ENCODE measurements around the gene HBS1L. TPM values are rescaled to one million over a fixed set of nuclear protein-coding genes. Genes with fewer than 3 reads are reported as not detected.

Gene HBS1L
- total RNA-seq, 1 donor from 2014 or later, result 97.5 TPM

- Histone ChIP-seq H3K36me3 (ENCODE audit: control insufficient read depth, insufficient read depth, low read length) (no peaks in the 10 kb centered on the region), H3K27me3 (ENCODE audit: control insufficient read depth, insufficient read depth, low read length) (no peaks in the 10 kb centered on the region), H3K4me3 (ENCODE audit: low read depth, low read length) (no peak overlapping the region)
- no peak for DNase-seq (ENCODE audit: low read depth)
- TF ChIP-seq, protein P1, sequence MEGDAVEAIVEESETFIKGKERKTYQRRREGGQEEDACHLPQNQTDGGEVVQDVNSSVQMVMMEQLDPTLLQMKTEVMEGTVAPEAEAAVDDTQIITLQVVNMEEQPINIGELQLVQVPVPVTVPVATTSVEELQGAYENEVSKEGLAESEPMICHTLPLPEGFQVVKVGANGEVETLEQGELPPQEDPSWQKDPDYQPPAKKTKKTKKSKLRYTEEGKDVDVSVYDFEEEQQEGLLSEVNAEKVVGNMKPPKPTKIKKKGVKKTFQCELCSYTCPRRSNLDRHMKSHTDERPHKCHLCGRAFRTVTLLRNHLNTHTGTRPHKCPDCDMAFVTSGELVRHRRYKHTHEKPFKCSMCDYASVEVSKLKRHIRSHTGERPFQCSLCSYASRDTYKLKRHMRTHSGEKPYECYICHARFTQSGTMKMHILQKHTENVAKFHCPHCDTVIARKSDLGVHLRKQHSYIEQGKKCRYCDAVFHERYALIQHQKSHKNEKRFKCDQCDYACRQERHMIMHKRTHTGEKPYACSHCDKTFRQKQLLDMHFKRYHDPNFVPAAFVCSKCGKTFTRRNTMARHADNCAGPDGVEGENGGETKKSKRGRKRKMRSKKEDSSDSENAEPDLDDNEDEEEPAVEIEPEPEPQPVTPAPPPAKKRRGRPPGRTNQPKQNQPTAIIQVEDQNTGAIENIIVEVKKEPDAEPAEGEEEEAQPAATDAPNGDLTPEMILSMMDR (IDR thresholded peaks at IDR 0.05; ENCODE audit: insufficient read depth, low read length, poor library complexity, severe bottlenecking), result no peak
Observed at GRCh38 chr6:135095716-135096115, 41.1 kb upstream of the HBS1L start.

DNA sequence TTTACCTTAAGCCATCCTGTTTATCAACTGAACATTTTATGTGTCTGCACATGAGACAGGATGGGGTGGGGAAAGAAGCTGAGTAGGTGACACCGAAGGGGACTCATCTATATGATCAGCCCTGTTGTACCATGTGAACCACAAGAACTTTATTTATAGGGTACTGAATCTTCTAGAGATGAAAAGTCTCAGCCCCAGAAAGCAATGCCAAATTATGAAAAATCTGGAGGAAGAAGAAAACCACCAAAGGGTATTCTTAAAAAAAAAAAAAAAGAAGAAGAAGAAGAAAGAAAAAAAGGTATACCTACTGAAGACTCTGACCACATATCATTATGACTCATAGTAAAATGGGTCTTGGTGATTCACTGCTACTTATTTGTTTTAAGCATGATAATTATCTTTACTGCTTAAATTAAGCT lies 39.8 kb upstream of the HBS1L start:
- DNase-seq (ENCODE audit: low read depth), result peak; percentile 9
- no peak overlapping the region for H3K4me3 ChIP-seq (ENCODE audit: low read depth, low read length)
- TF ChIP-seq, protein P1 (IDR thresholded peaks at IDR 0.05; ENCODE audit: insufficient read depth, low read length, poor library complexity, severe bottlenecking), result no peak
- H3K27me3 ChIP-seq (ENCODE audit: control insufficient read depth, insufficient read depth, low read length), result no peaks in the 10 kb centered on the region
- H3K36me3 ChIP-seq (ENCODE audit: control insufficient read depth, insufficient read depth, low read length), result no peaks in the 10 kb centered on the region

GRCh38 chr6:135093578-135093977 lies 39.0 kb upstream of the HBS1L start:
- TF ChIP-seq, protein P1 (IDR thresholded peaks at IDR 0.05; ENCODE audit: insufficient read depth, low read length, poor library complexity, severe bottlenecking), result no peak
- no peaks in the 10 kb centered on the region for H3K36me3 ChIP-seq (ENCODE audit: control insufficient read depth, insufficient read depth, low read length)
- H3K27me3 ChIP-seq (ENCODE audit: control insufficient read depth, insufficient read depth, low read length), result no peaks in the 10 kb centered on the region
- H3K4me3 ChIP-seq (ENCODE audit: low read depth, low read length), result no peak overlapping the region
- DNase-seq (ENCODE audit: low read depth), result no peak

DNA sequence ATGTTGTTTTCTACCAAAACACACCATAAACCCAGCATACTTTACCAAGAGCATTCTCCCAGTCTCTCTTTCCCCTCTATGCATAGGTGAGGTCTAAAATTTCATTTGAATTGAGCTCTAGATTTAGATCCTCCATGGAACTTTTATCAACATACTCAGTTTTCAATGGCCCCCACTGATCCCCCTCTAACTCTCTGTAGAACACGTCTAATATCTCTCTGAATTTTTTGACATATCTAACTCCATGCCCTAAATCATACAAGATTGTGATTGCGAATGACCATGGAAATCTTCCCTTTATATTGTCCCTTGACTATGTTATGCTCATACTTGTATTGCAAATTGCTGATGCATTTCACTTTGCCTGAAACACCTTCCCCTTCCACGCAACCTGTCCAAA lies 38.1 kb upstream of the HBS1L start:
- Histone ChIP-seq H3K36me3 (ENCODE audit: control insufficient read depth, insufficient read depth, low read length) (no peaks in the 10 kb centered on the region), H3K4me3 (ENCODE audit: low read depth, low read length) (no peak overlapping the region), H3K27me3 (ENCODE audit: control insufficient read depth, insufficient read depth, low read length) (no peaks in the 10 kb centered on the region)
- TF ChIP-seq, protein P1 (IDR thresholded peaks at IDR 0.05; ENCODE audit: insufficient read depth, low read length, poor library complexity, severe bottlenecking), result no peak
- no peak for DNase-seq (ENCODE audit: low read depth)

DNA sequence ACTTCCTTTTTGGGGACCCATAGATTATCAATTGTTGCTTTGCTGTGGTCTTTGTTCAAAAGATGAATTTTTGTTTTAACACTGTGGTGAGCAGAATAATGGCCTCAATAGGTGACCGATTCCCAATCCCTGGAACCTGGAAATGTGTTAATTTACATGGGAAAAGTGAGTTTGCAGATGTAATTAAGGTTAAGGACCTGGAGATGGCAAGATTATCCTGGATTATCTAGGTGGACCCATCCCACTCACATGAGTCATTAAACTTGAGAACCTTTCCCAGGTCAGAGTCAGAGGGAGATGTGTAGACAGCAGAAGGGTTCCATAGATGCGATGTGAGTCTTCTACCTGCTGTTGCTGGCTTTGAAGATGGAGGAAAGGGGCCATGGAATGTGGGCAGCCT lies 36.2 kb upstream of the HBS1L start:
- DNase-seq (ENCODE audit: low read depth), result no peak
- TF ChIP-seq, protein P1 (IDR thresholded peaks at IDR 0.05; ENCODE audit: insufficient read depth, low read length, poor library complexity, severe bottlenecking), result no peak
- H3K4me3 ChIP-seq (ENCODE audit: low read depth, low read length), result no peak overlapping the region
- no peaks in the 10 kb centered on the region for H3K27me3 ChIP-seq (ENCODE audit: control insufficient read depth, insufficient read depth, low read length)
- no peaks in the 10 kb centered on the region for H3K36me3 ChIP-seq (ENCODE audit: control insufficient read depth, insufficient read depth, low read length)

DNA sequence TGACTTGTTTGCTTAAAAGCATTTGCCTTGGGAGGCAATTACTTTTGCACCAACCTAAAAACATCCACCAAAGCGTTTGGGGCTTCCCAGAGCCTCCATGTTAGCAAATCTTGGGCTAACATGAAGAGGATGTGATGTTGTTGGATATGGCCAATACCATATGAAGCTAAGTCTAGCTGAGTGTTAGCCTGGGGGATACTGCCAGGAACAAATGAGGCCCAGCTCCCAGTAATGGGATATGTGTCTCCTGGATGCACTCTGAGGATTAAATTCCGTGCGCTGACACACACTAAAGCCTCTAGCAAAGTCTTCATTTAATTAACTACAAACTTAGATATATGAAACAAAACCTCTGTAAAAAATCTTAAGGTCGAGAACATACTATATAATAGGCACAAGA lies 35.3 kb upstream of the HBS1L start:
- Histone ChIP-seq H3K4me3 (ENCODE audit: low read depth, low read length) (no peak overlapping the region), H3K27me3 (ENCODE audit: control insufficient read depth, insufficient read depth, low read length) (no peaks in the 10 kb centered on the region), H3K36me3 (ENCODE audit: control insufficient read depth, insufficient read depth, low read length) (no peaks in the 10 kb centered on the region)
- DNase-seq (ENCODE audit: low read depth), result no peak
- TF ChIP-seq, protein P1 (IDR thresholded peaks at IDR 0.05; ENCODE audit: insufficient read depth, low read length, poor library complexity, severe bottlenecking), result no peak
